K562 (cell line): ENCODE data around the gene PPFIBP2. TPM values are rescaled to one million over a fixed set of nuclear protein-coding genes. Genes with fewer than 3 reads are reported as not detected.

Experiments
- L3MBTL2 ChIP-seq: fragments of 450-650 bp; IDR thresholded peaks from 2 replicates; pipeline ENCODE4 v1.6.1; 2016; ENCODE audit warnings: mild to moderate bottlenecking, moderate library complexity
- ZNF175 ChIP-seq: fragments of 200-800 bp; sonication (Bioruptor generic); IDR thresholded peaks from 2 replicates; pipeline ENCODE4 v1.6.1; 2016; ENCODE audit warnings: low read depth, mild to moderate bottlenecking, missing genetic modification characterization, missing compliant biosample characterization
- ZNF318 ChIP-seq, 2 experiments: fragments of 450-650 bp; IDR thresholded peaks; 2 replicates each; pipeline ENCODE4 v1.6.1; 2016; ENCODE audit warnings: mild to moderate bottlenecking in 2 of 2, borderline replicate concordance in 1 of 2, low read depth in 1 of 2, moderate library complexity in 1 of 2
- ZNF695 ChIP-seq: fragments of 450-650 bp; formaldehyde crosslinking; IDR thresholded peaks from 2 replicates; pipeline ENCODE4 v1.4.0; 2020; ENCODE audit warnings: mild to moderate bottlenecking, moderate library complexity
- ZNF79 ChIP-seq: fragments of 250-450 bp; sonication (Bioruptor Pico); IDR thresholded peaks from 2 replicates; pipeline ENCODE4 v1.4.0; 2020; ENCODE audit warnings: low read depth, mild to moderate bottlenecking, moderate library complexity
- polyA plus RNA-seq, 8 experiments: library from polyadenylated mRNA; depleted of rRNA in 4 of 8; stranded (reverse) in 5 of 8; unstranded in 3 of 8; fragments of >200 nt; fragmentation: Nextera tagmentation in 2 of 8; fragmentation: Illumina TruSeq in 1 of 8; extraction: Ambion mirVana in 2 of 8; extraction: Trizol in 1 of 8; gene quantifications; 2 replicates each; pipeline versions ENCODE4 v1.2.1 to v1.2.3, GENCODE V29; 2011 to 2014; ENCODE audit warnings: inconsistent platforms in 1 of 8, missing spikeins in 1 of 8
- total RNA-seq, 7 experiments: library from RNA; depleted of rRNA in 6 of 7; stranded (reverse); fragments of >200 nt in 6 of 7; fragmentation: Illumina TruSeq in 2 of 7; extraction: Trizol in 2 of 7; gene quantifications; 2 replicates each; pipeline versions ENCODE4 v1.2.1 to v1.2.3, GENCODE V29; 2011 to 2021; ENCODE audit warnings: low replicate concordance in 1 of 7

Gene PPFIBP2
- total and polyA plus RNA-seq, 9 of the 15 experiments (the other 6 are each of a cell fraction or from before 2014, with no cell fraction given): 0.18 to 3.4 (median 1.2) TPM

DNA sequence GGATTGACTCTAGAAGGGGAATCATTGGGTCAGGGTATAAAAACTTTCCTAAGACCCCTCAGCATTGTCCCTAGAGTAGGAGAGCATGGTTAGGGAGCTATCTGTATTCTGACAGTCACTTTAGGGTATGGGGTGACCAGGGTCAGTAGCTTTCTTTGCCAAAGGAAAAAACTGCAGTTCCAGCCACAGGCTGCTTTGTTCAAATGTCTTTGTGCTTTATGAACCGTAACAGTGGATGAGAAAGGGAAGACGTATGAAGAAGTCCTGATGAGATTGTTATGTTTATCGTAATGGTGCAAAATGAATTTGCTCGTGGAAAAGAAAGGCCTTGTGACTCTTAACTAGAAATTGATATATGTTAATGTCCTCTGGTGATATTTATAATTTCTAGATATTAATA lies 129.5 kb downstream of the PPFIBP2 start (continued):
- TF ChIP-seq ZNF175 (CRISPR knock-in tag): no peak
- no peak for TF ChIP-seq L3MBTL2
- no peak for TF ChIP-seq ZNF79 (CRISPR knock-in tag)
- no peak for TF ChIP-seq ZNF695 (CRISPR knock-in tag)
- no peak for TF ChIP-seq ZNF318 (IDR thresholded peaks at IDR 0.05; ENCODE audit: borderline replicate concordance in 1 of 2, low read depth in 1 of 2)
